Lower leg skin (tissue), 3 donors: ENCODE measurements around the gene OOSP2.

ENCODE experiments used
- CTCF ChIP-seq, 3 donors: fragments of 450-650 bp; IDR thresholded peaks; one replicate each; pipeline ENCODE4 v1.5.1; 2016; ENCODE audit warnings: antibody characterized with exemption in 3 of 3, mild to moderate bottlenecking in 3 of 3, moderate library complexity in 2 of 3
- POLR2A ChIP-seq, 2 donors: fragments of 450-650 bp; IDR thresholded peaks; one replicate each; pipeline ENCODE4 v1.6.1; 2016 to 2017; ENCODE audit warnings: antibody characterized with exemption in 2 of 2, mild to moderate bottlenecking in 1 of 2, moderate library complexity in 1 of 2

- TF ChIP-seq CTCF (IDR thresholded peaks at IDR 0.05) (no peak), POLR2A (IDR thresholded peaks at IDR 0.05) (no peak)
Observed at GRCh38 chr11:60065801-60066200, 25.6 kb downstream of the OOSP2 start.
